ENCODE data around the gene AGAP2. TPM values are rescaled to one million over a fixed set of nuclear protein-coding genes. Genes with fewer than 3 reads are reported as not detected.

The AGAP2 gene
- total and polyA plus RNA-seq, 2 of the 8 experiments (the other 6 are each of a cell fraction or from before 2014, with no cell fraction given), result 1.5 TPM

- DNase-seq (ENCODE audit: low read depth in 1 of 2, low spot score in 2 of 2) (no peak), FAIRE-seq (no peak)
- Histone ChIP-seq H2BK12ac (ENCODE audit: low read depth, low read length) (no peak overlapping the region), H4K91ac (replicated peaks; ENCODE audit: insufficient read length, low read length) (no peak overlapping the region), H3K79me2 (ENCODE audit: control insufficient read depth in 1 of 2, insufficient read depth in 2 of 2, low read length in 2 of 2) (no peaks in the 10 kb centered on the region), H3K9ac (replicated peaks in 1 of 4; ENCODE audit: extremely low read depth in 1 of 4, low read depth in 3 of 4, low read length in 3 of 4) (no peak overlapping the region), H2BK20ac (ENCODE audit: low read length) (no peak overlapping the region), H4K8ac (ENCODE audit: extremely low read depth, insufficient read depth, low read length) (no peak overlapping the region), H3K23ac (ENCODE audit: insufficient read length) (no peak overlapping the region), H3K4me2 (ENCODE audit: insufficient read depth in 1 of 2, low read depth in 2 of 2, low read length in 2 of 2) (no peak overlapping the region), H3K4ac (replicated peaks; ENCODE audit: insufficient read length, low read depth, low read length) (no peak overlapping the region), H2AFZ (ENCODE audit: low read length) (no peak overlapping the region), H3K4me1 (replicated peaks in 1 of 4; ENCODE audit: control insufficient read depth in 3 of 4, insufficient read depth in 4 of 4, low read length in 3 of 4) (peaks cover 6 to 21% (median 13%) of the 10 kb centered on the region in 4 experiments; a peak in 6 of 7 replicates), H2BK5ac (ENCODE audit: low read depth, low read length) (no peak overlapping the region), H4K20me1 (replicated peaks in 1 of 2; ENCODE audit: control insufficient read depth in 1 of 2, insufficient read depth in 2 of 2, low read length in 2 of 2) (peaks cover 2 to 19% of the 10 kb centered on the region in 2 experiments), H3K27ac (ENCODE audit: low read depth, low read length) (no peak overlapping the region), H3K56ac (replicated peaks; ENCODE audit: insufficient read length, low read depth, low read length) (no peak overlapping the region), H4K5ac (ENCODE audit: insufficient read length, low read depth, low read length) (no peak overlapping the region), H2BK15ac (ENCODE audit: low read length) (no peak overlapping the region), H3K79me1 (ENCODE audit: low read depth, low read length) (no peaks in the 10 kb centered on the region), H3K23me2 (ENCODE audit: low read depth, low read length) (peaks cover 5% of the 10 kb centered on the region; the same call in 1 of the 2 replicates), H3K4me3 (ENCODE audit: extremely low read depth in 1 of 4, insufficient read depth in 2 of 4, low read depth in 3 of 4, low read length in 4 of 4) (no peak overlapping the region), H3K27me3 (replicated peaks in 1 of 4; ENCODE audit: control insufficient read depth in 3 of 4, extremely low read depth in 1 of 4, insufficient read depth in 3 of 4, low read length in 3 of 4) (peaks cover 35 to 96% (median 80%) of the 10 kb centered on the region in 4 experiments), H2AK5ac (ENCODE audit: low read depth, low read length) (no peak overlapping the region), H3K14ac (ENCODE audit: insufficient read length) (no peak overlapping the region), H3K9me3 (ENCODE audit: insufficient read depth in 2 of 2, low read depth in 1 of 2, low read length in 1 of 2) (no peaks in the 10 kb centered on the region), H3K36me3 (ENCODE audit: control insufficient read depth in 2 of 4, insufficient read depth in 4 of 4, low read length in 3 of 4) (no peaks in the 10 kb centered on the region), H3K18ac (ENCODE audit: extremely low read depth, low read length) (no peak overlapping the region), H2BK120ac (replicated peaks; ENCODE audit: low read depth, low read length) (no peak overlapping the region)
- CTCF ChIA-PET (ENCODE audit: partially characterized antibody), result interaction anchor here (0.6 to 2.6 kb wide), 6 partner anchors 10 to 147 kb away, joined by 3 to 19 read pairs (median 5); partner anchors contain the start of gene TSPAN31
- POLR2A ChIA-PET (ENCODE audit: partially characterized antibody), result interaction anchor here (0.9 to 3.4 kb wide), 3 partner anchors 14 to 89 kb away, joined by 3 to 10 read pairs (median 3); partner anchors contain the start of gene TSPAN31
- whole genome bisulfite sequencing, 2 experiments (ENCODE audit: extremely low coverage in 1 of 2, insufficient coverage in 1 of 2, insufficient read length in 1 of 2, insufficient replicate concordance in 2 of 2, low coverage in 1 of 2, low lambda C conversion rate in 2 of 2, missing lambda C conversion rate in 1 of 2), result 89% methylated on average over 19 of the region's 19 CpGs; no CpG with 5 or more reads in 1 of the 2 experiments
- no peak for TF ChIP-seq SP4 (IDR thresholded peaks at IDR 0.05; ENCODE audit: low read length)
- TF ChIP-seq SUZ12 (IDR thresholded peaks at IDR 0.05; ENCODE audit: low read length), result no peak; the same call in 1 of the 2 replicates
- TF ChIP-seq CHD1 (IDR thresholded peaks at IDR 0.05; ENCODE audit: low read depth, low read length), result no peak
- TF ChIP-seq, protein P1, sequence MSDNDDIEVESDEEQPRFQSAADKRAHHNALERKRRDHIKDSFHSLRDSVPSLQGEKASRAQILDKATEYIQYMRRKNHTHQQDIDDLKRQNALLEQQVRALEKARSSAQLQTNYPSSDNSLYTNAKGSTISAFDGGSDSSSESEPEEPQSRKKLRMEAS (IDR thresholded peaks at IDR 0.05), result no peak
- no peak for TF ChIP-seq SIRT6 (IDR thresholded peaks at IDR 0.05; ENCODE audit: low read length)
- no peak for TF ChIP-seq POLR2AphosphoS5 (IDR thresholded peaks at IDR 0.05; ENCODE audit: low read depth, low read length)
- TF ChIP-seq, protein P2, sequence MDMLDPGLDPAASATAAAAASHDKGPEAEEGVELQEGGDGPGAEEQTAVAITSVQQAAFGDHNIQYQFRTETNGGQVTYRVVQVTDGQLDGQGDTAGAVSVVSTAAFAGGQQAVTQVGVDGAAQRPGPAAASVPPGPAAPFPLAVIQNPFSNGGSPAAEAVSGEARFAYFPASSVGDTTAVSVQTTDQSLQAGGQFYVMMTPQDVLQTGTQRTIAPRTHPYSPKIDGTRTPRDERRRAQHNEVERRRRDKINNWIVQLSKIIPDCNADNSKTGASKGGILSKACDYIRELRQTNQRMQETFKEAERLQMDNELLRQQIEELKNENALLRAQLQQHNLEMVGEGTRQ (IDR thresholded peaks at IDR 0.05; ENCODE audit: low read length), result no peak
- no peak for TF ChIP-seq EP300 (IDR thresholded peaks at IDR 0.05; ENCODE audit: borderline replicate concordance in 1 of 2, low read depth in 2 of 2, low read length in 2 of 2)
- TF ChIP-seq CTBP2 (IDR thresholded peaks at IDR 0.05; ENCODE audit: borderline replicate concordance, insufficient read depth, insufficient read length, low read length), result no peak
- TF ChIP-seq, protein P3, sequence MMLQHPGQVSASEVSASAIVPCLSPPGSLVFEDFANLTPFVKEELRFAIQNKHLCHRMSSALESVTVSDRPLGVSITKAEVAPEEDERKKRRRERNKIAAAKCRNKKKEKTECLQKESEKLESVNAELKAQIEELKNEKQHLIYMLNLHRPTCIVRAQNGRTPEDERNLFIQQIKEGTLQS (IDR thresholded peaks at IDR 0.05; ENCODE audit: insufficient read depth, low read depth, low read length), result no peak
- TF ChIP-seq NRF1 (IDR thresholded peaks at IDR 0.05; ENCODE audit: low read depth, low read length), result no peak
These were observed 7.0 kb downstream of the AGAP2 start for GRCh38 chr12:57731411-57732080.
